Fibroblast of the aortic adventitia (primary cell): ENCODE measurements around the gene FGF16. TPM values are rescaled to one million over a fixed set of nuclear protein-coding genes. Genes with fewer than 3 reads are reported as not detected.

Source experiments
- DNase-seq: peaks from one replicate; pipeline ENCODE4 v3.0.0-alpha.2; 2010; ENCODE audit warnings: low read depth
- H3K4me3 ChIP-seq: 2 replicates; pipeline ENCODE4 v1.5.1; 2011; ENCODE audit warnings: low read depth, mild to moderate bottlenecking, control low read depth, low read length, moderate library complexity
- total RNA-seq: library from RNA; depleted of rRNA; stranded (reverse); fragments of >200 nt; gene quantifications from 2 replicates; pipeline ENCODE4 v1.2.3, GENCODE V29; 2012; ENCODE audit warnings: low replicate concordance
- TF ChIP-seq, protein P1 (sequence below): IDR thresholded peaks from 2 replicates; pipeline ENCODE4 v1.5.1; 2011; ENCODE audit warnings: mild to moderate bottlenecking, low read length, control low read depth, inconsistent platforms; ENCODE audit not compliant: insufficient read depth

FGF16 gene
- total RNA-seq, 1 donor: 5.9 TPM

DNA sequence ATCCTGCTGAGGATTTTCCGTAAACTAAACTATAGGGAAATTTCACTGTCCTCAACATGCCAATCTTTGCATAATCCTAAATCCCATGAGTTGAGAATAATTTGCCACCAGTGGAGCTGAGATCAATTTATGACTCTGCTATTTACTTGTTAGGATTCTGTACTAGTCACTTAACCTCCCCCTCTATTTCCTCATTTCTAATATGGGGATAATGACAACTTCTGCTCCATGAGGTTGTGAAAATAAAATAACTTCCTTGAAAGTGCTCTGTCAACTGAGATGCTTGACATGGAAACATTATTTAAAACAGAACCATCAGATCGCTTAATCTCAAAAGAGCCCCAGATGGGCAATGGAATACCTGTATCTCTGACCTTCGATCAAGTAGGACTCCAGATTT, 2.6 kb upstream of the FGF16 start:
- DNase-seq: no peak
- no peak overlapping the region for H3K4me3 ChIP-seq
- TF ChIP-seq, protein P1, sequence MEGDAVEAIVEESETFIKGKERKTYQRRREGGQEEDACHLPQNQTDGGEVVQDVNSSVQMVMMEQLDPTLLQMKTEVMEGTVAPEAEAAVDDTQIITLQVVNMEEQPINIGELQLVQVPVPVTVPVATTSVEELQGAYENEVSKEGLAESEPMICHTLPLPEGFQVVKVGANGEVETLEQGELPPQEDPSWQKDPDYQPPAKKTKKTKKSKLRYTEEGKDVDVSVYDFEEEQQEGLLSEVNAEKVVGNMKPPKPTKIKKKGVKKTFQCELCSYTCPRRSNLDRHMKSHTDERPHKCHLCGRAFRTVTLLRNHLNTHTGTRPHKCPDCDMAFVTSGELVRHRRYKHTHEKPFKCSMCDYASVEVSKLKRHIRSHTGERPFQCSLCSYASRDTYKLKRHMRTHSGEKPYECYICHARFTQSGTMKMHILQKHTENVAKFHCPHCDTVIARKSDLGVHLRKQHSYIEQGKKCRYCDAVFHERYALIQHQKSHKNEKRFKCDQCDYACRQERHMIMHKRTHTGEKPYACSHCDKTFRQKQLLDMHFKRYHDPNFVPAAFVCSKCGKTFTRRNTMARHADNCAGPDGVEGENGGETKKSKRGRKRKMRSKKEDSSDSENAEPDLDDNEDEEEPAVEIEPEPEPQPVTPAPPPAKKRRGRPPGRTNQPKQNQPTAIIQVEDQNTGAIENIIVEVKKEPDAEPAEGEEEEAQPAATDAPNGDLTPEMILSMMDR: no peak

- DNase-seq: no peak
- peak overlapping the region; percentile 60 for H3K4me3 ChIP-seq
- TF ChIP-seq, protein P1: peak; percentile 34
Observed at GRCh38 chrX:77446029-77446585, 1.1 kb upstream of the FGF16 start.

GRCh38 chrX:77447653-77448569, 722 bp downstream of the FGF16 start:
- DNase-seq: no peak
- TF ChIP-seq, protein P1: no peak
- H3K4me3 ChIP-seq: peak overlapping the region; percentile 60

DNA sequence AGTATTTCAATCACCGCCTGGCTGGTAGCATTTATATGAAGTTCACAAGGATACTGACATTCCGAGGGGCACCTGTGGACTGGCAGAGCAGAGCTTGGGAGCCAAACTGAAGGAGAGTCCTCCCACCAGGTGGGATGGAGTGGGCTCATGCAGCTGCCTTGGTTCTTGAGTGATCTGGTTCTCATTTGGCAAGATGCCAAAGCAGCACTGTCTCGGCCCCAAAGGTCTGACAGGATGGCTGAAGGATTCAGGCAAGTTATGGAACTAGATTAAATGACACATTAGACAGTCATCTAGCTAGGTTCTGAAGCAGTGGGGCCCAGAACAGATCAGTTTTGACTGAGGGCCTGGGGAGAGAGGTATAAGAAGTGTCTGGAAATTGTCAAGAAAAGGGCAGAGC, 3.2 kb downstream of the FGF16 start:
- no peak for DNase-seq
- TF ChIP-seq, protein P1: no peak
- H3K4me3 ChIP-seq: peak overlapping the region; percentile 60

GRCh38 chrX:77450996-77451395, 3.8 kb downstream of the FGF16 start:
- peak overlapping the region; percentile 31 for H3K4me3 ChIP-seq
- TF ChIP-seq, protein P1: no peak
- peak; percentile 79 for DNase-seq

DNA sequence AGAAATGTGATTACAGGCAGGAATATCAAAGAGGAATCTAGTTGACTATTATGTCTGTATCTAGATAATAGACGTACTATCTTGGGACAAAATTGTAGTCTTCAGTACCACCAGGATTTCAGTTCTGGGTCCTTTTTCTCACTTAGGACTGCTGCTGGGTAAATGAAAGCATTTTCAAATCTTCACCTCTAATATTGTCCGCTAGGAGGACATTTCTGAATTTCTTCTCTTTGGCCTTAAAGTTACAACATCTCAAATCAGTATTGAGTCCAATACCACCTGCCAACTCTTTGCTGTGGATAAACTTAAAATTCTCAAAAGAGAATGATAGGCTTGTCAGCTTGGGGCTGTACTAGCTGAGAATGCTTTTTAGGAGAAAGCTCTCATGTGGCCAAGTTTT, 6.0 kb downstream of the FGF16 start:
- no peak for DNase-seq
- H3K4me3 ChIP-seq: no peak overlapping the region
- TF ChIP-seq, protein P1: peak; percentile 23
